ENCODE data around the gene NECTIN1.

GRCh38 chr11:119737366-119738058 is 8.5 kb upstream of the NECTIN1 start:
- TF ChIP-seq EZH2 (IDR thresholded peaks at IDR 0.05; ENCODE audit: borderline replicate concordance, low read length) (no peak), CTCF (conservative IDR thresholded peaks at IDR 0.05 in 1 of 2, IDR thresholded peaks at IDR 0.05 in 1 of 2; ENCODE audit: extremely low read depth in 1 of 2, insufficient read depth in 1 of 2, low read depth in 1 of 2, low read length in 2 of 2) (no peak)
